ENCODE results near the gene TIPRL.

Gene TIPRL

GRCh38 chr1:168243636-168244212, 65.0 kb downstream of the TIPRL start:
- DNase-seq (ENCODE audit: insufficient read length, low spot score) (no peak), FAIRE-seq (no peak)

DNA sequence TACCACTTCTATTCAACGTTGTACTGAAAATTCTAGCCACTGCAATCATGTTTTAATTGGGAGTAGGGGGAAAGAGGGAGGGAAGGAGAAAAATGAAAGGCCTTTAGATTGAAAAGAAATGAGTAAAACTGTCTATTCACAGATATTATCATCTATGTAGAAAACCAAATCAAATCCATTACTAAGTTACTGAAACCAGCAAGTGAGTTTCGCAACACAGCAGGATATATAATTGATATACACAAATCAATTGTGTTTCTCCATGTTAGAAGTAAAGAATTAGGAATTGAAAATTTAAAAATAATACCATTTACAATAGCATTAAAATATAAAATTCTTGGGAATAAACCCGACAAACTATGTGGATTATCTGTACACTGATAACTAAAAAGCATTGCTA, 66.3 kb downstream of the TIPRL start:
- FAIRE-seq = no peak

DNA sequence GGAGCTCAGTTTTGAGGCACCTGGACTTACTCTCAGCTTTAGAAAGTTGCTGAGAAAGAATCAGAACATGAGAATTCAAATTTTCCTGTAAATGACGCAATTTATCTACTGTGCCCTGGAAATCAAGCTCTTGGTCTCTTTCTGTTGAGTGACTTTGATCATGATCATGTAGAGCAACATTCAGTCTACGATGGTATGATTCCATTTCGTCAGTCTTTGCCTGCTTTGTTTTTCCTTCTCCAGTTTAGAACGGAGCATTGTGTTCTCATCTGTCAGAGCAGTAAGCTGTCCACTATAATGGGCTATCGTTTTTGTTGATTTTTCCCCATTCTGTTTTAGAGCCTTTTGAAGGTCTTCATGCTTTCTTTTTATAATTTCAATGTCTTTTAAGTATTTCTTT, 67.7 kb downstream of the TIPRL start:
- FAIRE-seq (no peak), DNase-seq (ENCODE audit: insufficient read length, low spot score) (no peak)

More for the DNA sequence above, 66.3 kb downstream of the TIPRL start:
- DNase-seq (ENCODE audit: insufficient read length, low spot score) = no peak
